Neural cell (in vitro differentiated cells): ENCODE results near the gene CETN2. TPM values are rescaled to one million over a fixed set of nuclear protein-coding genes. Genes with fewer than 3 reads are reported as not detected.

Experiments used
- H2AFZ ChIP-seq: fragments of 200-600, 300-800 bp; sonication (generic), shearing (Covaris generic); 2 replicates; pipeline ENCODE4 v1.6.0; 2014; ENCODE audit warnings: low read depth, mild to moderate bottlenecking, antibody characterized with exemption, low read length, moderate library complexity
- H3F3A ChIP-seq: fragments of 200-600 bp; shearing (Covaris generic); 2 replicates; pipeline ENCODE4 v1.6.1; 2016; ENCODE audit warnings: mild to moderate bottlenecking, moderate library complexity, mixed read lengths, antibody characterized with exemption, low read length; ENCODE audit not compliant: insufficient read depth, poor library complexity, severe bottlenecking
- H3K27ac ChIP-seq: fragments of 200-600, 300-800 bp; sonication (generic), shearing (Covaris generic); 2 replicates; pipeline ENCODE4 v1.5.1; 2014; ENCODE audit warnings: mild to moderate bottlenecking, low read length, moderate library complexity
- H3K27me3 ChIP-seq: fragments of 300-800, 200-600 bp; sonication (generic), shearing (Covaris generic); 2 replicates; pipeline ENCODE4 v1.6.0; 2014; ENCODE audit warnings: mild to moderate bottlenecking, low read depth, low read length, moderate library complexity; ENCODE audit not compliant: insufficient read depth
- H3K36me3 ChIP-seq: fragments of 300-800, 200-600 bp; sonication (generic), shearing (Covaris generic); 2 replicates; pipeline ENCODE4 v1.5.1; 2014; ENCODE audit warnings: mild to moderate bottlenecking, antibody characterized with exemption, low read length, moderate library complexity; ENCODE audit not compliant: insufficient read depth
- H3K4me2 ChIP-seq: fragments of 300-800, 200-600 bp; sonication (generic), shearing (Covaris generic); 2 replicates; pipeline ENCODE4 v1.6.0; 2014; ENCODE audit warnings: mild to moderate bottlenecking, low read length
- H3K4me3 ChIP-seq: fragments of 300-800, 200-600 bp; sonication (generic), shearing (Covaris generic); 2 replicates; pipeline ENCODE4 v1.5.1; 2014; ENCODE audit warnings: mild to moderate bottlenecking, low read length, moderate library complexity
- H3K79me2 ChIP-seq: fragments of 200-600 bp; shearing (Covaris generic); replicated peaks from 2 replicates; pipeline ENCODE4 v1.6.0; 2014; ENCODE audit warnings: mild to moderate bottlenecking, low read length, moderate library complexity; ENCODE audit not compliant: insufficient read depth
- H3K9ac ChIP-seq: fragments of 300-800, 200-600 bp; sonication (generic), shearing (Covaris generic); 2 replicates; pipeline ENCODE4 v1.6.1; 2016; ENCODE audit warnings: mild to moderate bottlenecking, low read length, mixed read lengths
- H3K9me2 ChIP-seq: fragments of 200-600 bp; shearing (Covaris generic); 2 replicates; pipeline ENCODE4 v1.6.1; 2016; ENCODE audit warnings: mild to moderate bottlenecking, low read length, mixed read lengths; ENCODE audit not compliant: insufficient read depth
- H3K9me3 ChIP-seq: fragments of 200-600, 300-800 bp; sonication (generic), shearing (Covaris generic); 2 replicates; pipeline ENCODE4 v1.6.1; 2016; ENCODE audit warnings: mild to moderate bottlenecking, mixed run types, low read length, moderate library complexity, mixed read lengths
- H4K20me1 ChIP-seq: fragments of 200-600 bp; shearing (Covaris generic); 2 replicates; pipeline ENCODE4 v1.6.1; 2016; ENCODE audit warnings: mild to moderate bottlenecking, mixed run types; ENCODE audit not compliant: insufficient read depth
- EP300 ChIP-seq: fragments of 450-650 bp; conservative IDR thresholded peaks from 2 replicates; pipeline ENCODE4 v1.6.1; 2014; ENCODE audit warnings: antibody characterized with exemption, mild to moderate bottlenecking, moderate library complexity; ENCODE audit not compliant: poor library complexity, severe bottlenecking
- EZH2 ChIP-seq: fragments of 200-600, 300-800 bp; shearing (Covaris generic), sonication (generic); IDR thresholded peaks from 2 replicates; pipeline ENCODE4 v1.6.1; 2014; ENCODE audit warnings: antibody characterized with exemption, low read length, borderline replicate concordance, mild to moderate bottlenecking; ENCODE audit not compliant: insufficient read depth, poor library complexity, severe bottlenecking
- MXI1 ChIP-seq: fragments of 450-650 bp; conservative IDR thresholded peaks from 2 replicates; pipeline ENCODE4 v1.6.1; 2014; ENCODE audit warnings: antibody characterized with exemption, mild to moderate bottlenecking; ENCODE audit not compliant: poor library complexity, severe bottlenecking
- POLR2AphosphoS5 ChIP-seq: IDR thresholded peaks from 2 replicates; pipeline ENCODE4 v1.6.1; 2012
- RAD21 ChIP-seq: fragments of 450-650 bp; conservative IDR thresholded peaks from 2 replicates; pipeline ENCODE4 v1.6.1; 2014; ENCODE audit warnings: antibody characterized with exemption, mild to moderate bottlenecking, moderate library complexity
- SMC3 ChIP-seq: fragments of 450-650 bp; conservative IDR thresholded peaks from 2 replicates; pipeline ENCODE4 v1.6.1; 2014; ENCODE audit warnings: antibody characterized with exemption, mild to moderate bottlenecking, moderate library complexity; ENCODE audit not compliant: poor library complexity
- TAF1 ChIP-seq: IDR thresholded peaks from 2 replicates; pipeline ENCODE4 v1.6.1; 2012; ENCODE audit warnings: low read depth
- polyA plus RNA-seq: library from polyadenylated mRNA; depleted of rRNA; stranded (reverse); fragments of >200 nt; gene quantifications from 2 replicates; pipeline ENCODE4 v1.2.3, GENCODE V29; 2014
- TF ChIP-seq, protein P1 (sequence below): IDR thresholded peaks from 2 replicates; pipeline ENCODE4 v1.6.1; 2012; ENCODE audit warnings: borderline replicate concordance
- TF ChIP-seq, protein P2 (sequence below): fragments of 450-650 bp; IDR thresholded peaks from 2 replicates; pipeline ENCODE4 v1.5.1; 2014; ENCODE audit warnings: antibody characterized with exemption, mild to moderate bottlenecking, moderate library complexity; ENCODE audit not compliant: poor library complexity, severe bottlenecking

Gene CETN2
- polyA plus RNA-seq, 1 donor from 2014 or later = 163 TPM

DNA sequence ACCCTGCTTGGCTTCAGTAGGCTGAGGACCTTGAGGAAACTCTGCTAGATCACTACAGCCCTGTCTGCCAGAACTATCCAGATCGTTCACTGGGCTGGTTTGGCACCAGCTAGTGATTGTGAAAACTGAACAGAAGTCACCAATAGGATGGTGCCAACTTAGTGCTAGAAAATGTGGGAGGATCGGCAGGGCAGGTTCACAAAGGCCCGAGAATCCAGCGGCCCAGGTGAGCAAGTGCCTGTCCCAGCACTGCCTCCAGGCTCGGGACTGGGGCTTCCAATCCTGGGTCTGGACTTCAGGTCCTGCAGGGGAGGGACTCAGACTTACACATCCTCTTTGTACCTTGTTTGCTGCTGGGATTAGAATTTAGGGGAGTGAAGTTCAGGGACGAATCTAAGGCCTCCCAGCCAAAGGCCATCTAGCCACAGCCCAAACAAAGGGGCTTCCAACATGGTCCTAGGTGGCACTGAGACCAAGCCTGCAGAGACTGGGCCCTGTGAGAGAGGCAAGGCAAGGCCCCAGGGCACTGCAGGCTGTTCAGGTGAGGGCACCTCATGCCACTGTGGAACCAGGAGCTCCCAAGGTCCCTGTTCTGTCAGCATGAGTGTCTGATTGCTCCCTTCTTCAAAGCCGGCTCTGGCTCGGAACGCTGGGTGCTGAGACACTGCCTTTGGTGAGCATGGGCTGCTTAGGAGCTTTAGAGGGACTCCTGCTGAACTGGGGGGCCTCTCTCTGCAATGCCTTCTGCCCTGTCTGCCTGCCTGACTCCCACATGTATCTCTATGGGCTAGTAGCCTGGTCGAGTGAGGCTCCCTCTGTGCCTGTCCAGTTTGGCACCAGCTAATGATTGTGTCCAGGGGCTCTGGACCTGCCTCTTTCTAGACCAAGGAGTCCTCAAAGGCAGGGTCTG, 46.6 kb upstream of the CETN2 start:
- Histone ChIP-seq H3K4me2 (no peak overlapping the region), H3K9me3 (no peaks in the 10 kb centered on the region), H3K4me3 (no peak overlapping the region), H3K9me2 (no peaks in the 10 kb centered on the region), H3K9ac (no peak overlapping the region), H3K27me3 (no peaks in the 10 kb centered on the region), H3K27ac (no peak overlapping the region), H2AFZ (no peak overlapping the region), H4K20me1 (no peaks in the 10 kb centered on the region), H3K36me3 (no peaks in the 10 kb centered on the region), H3F3A (no peaks in the 10 kb centered on the region), H3K79me2 (no peaks in the 10 kb centered on the region)
- TF ChIP-seq RAD21 (no peak), MXI1 (no peak), TAF1 (no peak), SMC3 (no peak), EP300 (no peak), EZH2 (no peak), POLR2AphosphoS5 (no peak)
- TF ChIP-seq, protein P1, sequence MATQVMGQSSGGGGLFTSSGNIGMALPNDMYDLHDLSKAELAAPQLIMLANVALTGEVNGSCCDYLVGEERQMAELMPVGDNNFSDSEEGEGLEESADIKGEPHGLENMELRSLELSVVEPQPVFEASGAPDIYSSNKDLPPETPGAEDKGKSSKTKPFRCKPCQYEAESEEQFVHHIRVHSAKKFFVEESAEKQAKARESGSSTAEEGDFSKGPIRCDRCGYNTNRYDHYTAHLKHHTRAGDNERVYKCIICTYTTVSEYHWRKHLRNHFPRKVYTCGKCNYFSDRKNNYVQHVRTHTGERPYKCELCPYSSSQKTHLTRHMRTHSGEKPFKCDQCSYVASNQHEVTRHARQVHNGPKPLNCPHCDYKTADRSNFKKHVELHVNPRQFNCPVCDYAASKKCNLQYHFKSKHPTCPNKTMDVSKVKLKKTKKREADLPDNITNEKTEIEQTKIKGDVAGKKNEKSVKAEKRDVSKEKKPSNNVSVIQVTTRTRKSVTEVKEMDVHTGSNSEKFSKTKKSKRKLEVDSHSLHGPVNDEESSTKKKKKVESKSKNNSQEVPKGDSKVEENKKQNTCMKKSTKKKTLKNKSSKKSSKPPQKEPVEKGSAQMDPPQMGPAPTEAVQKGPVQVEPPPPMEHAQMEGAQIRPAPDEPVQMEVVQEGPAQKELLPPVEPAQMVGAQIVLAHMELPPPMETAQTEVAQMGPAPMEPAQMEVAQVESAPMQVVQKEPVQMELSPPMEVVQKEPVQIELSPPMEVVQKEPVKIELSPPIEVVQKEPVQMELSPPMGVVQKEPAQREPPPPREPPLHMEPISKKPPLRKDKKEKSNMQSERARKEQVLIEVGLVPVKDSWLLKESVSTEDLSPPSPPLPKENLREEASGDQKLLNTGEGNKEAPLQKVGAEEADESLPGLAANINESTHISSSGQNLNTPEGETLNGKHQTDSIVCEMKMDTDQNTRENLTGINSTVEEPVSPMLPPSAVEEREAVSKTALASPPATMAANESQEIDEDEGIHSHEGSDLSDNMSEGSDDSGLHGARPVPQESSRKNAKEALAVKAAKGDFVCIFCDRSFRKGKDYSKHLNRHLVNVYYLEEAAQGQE = no peak
- TF ChIP-seq, protein P2, sequence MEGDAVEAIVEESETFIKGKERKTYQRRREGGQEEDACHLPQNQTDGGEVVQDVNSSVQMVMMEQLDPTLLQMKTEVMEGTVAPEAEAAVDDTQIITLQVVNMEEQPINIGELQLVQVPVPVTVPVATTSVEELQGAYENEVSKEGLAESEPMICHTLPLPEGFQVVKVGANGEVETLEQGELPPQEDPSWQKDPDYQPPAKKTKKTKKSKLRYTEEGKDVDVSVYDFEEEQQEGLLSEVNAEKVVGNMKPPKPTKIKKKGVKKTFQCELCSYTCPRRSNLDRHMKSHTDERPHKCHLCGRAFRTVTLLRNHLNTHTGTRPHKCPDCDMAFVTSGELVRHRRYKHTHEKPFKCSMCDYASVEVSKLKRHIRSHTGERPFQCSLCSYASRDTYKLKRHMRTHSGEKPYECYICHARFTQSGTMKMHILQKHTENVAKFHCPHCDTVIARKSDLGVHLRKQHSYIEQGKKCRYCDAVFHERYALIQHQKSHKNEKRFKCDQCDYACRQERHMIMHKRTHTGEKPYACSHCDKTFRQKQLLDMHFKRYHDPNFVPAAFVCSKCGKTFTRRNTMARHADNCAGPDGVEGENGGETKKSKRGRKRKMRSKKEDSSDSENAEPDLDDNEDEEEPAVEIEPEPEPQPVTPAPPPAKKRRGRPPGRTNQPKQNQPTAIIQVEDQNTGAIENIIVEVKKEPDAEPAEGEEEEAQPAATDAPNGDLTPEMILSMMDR = no peak

DNA sequence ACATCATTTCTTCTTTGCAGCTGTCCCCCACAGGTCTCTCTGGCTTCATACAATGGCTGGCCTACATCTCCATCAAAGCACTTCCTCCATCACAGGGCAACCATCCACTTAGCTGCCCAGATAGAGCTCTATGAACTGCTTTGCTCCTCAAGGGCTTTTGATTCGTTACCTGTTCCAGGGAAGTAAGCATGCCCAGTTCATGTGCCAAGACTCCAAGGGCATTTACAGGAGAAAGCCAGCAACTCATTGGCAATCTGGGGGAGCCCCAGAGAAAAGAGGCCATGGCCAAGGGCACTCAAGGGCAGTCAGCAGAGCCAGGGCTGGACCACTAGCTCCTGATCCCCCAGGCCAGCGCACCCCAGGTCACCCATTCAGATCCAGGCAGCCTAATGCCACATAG, 42.8 kb upstream of the CETN2 start:
- H3F3A ChIP-seq = no peaks in the 10 kb centered on the region

More for the DNA sequence above, 42.8 kb upstream of the CETN2 start:
- H3K27me3 ChIP-seq = no peaks in the 10 kb centered on the region
- H3K79me2 ChIP-seq = no peaks in the 10 kb centered on the region
- no peak overlapping the region for H2AFZ ChIP-seq
- H3K9ac ChIP-seq = no peak overlapping the region
- TF ChIP-seq EZH2 = no peak
- no peak for TF ChIP-seq TAF1
- TF ChIP-seq MXI1 = no peak
- TF ChIP-seq, protein P1 = no peak
- TF ChIP-seq POLR2AphosphoS5 = no peak
- TF ChIP-seq, protein P2 = no peak
- TF ChIP-seq RAD21 = no peak
- no peak for TF ChIP-seq EP300
- no peak for TF ChIP-seq SMC3
- H4K20me1 ChIP-seq = no peaks in the 10 kb centered on the region
- no peaks in the 10 kb centered on the region for H3K9me2 ChIP-seq
- no peak overlapping the region for H3K27ac ChIP-seq
- H3K4me2 ChIP-seq = no peak overlapping the region
- H3K4me3 ChIP-seq = no peak overlapping the region
- no peaks in the 10 kb centered on the region for H3K9me3 ChIP-seq
- no peaks in the 10 kb centered on the region for H3K36me3 ChIP-seq
